Measurements from ENCODE around the gene C11orf52.
A peak's percentile ranks its signal among the peaks of the same experiment; 100 is the strongest.
"Not testable (repeated sequence)": the region's sequence is repeated elsewhere in the genome, so short reads cannot be mapped to it uniquely, and the experiment has no call there.

C11orf52 gene

DNA sequence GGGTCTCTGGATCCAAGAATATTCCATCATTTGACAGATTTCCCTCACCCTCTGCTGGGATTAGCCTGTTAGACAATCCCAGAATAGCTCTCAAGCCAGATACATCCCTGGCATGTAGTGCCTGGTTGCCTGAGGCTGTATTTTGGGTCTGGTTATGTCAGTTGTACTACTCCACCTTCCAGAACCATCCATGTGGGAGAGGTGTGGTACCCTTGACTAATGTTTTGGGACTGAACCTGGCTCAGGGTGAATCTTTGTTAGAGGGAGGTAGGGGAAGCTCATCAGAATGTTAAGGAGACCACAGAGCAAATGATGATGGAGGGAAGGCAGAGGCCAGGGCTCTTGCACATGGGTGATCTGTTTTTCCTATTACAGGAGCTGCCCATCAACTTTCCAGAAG, 5.2 kb downstream of the C11orf52 start:
- Mint-ChIP-seq H3K4me1 (peaks cover 19% of the 10 kb centered on the region), H3K27ac (peak overlapping the region; percentile 41), H3K9me3 (no peaks in the 10 kb centered on the region), H3K36me3 (no peaks in the 10 kb centered on the region), H3K4me3 (no peak overlapping the region)
- no peak for DNase-seq (ENCODE audit: low spot score in 2 of 2)
- no peak for ATAC-seq

DNA sequence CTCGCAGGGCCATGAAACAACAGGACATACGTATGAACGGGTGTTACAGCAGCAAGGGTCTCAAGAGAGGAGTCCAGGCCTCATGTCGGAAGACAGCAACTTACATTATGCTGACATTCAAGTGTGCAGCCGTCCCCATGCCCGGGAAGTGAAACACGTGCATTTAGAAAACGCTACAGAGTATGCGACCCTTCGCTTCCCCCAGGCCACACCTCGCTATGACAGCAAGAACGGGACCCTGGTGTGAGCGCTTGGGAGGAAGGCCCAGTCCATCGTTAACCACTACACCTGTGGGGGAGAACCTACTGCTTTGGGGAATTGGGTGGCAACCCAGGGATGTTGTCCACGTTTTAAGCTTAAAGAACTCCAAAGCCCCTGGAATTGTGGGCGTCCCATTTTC, 7.2 kb downstream of the C11orf52 start:
- H3K9me3 Mint-ChIP-seq, result no peaks in the 10 kb centered on the region

DNA sequence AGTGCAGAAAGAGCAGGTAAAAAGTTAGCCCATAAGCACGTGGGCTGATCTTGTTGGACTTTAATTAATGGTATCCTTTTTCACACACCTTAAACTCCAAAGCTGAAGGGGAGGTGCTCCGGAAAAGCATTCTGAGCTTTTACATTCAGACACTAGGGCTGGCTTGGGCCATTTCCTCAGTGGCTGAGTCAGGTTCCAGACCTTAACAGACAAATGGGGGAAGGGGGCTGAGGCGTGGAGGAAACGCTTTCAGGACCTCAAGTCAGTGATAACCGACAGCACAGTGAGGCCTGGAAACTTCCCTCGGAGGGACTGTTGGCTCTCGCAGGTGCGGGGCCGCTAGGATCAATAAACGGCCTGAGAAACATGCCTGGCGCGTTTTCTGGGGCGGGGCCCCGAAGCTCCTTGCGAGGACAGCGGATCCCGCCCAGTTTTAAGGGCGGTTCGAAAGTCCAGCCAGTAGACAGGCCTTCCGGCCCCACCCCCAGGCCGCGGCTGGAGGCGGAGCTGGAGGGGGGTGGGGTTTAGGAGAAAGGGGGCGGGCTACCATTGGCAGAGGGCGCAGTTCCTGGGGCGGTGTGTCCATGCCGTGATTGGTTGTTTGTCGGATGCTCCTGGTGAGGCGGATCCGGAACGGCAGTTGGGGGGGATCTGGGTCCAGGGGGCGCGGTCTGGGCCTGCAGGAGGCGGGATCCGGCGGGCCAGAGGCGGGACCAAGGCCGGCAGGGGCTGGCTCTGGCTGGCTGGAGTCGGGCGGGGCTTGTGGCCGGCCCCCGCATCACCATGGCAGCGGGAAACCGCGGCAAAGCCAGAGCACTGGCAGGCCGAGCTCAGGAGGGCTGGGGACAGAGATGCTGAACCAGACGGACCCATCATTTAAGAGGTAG, 8.0 kb downstream of the C11orf52 start:
- DNase-seq (ENCODE audit: low spot score in 2 of 2), result peak; percentile 89 to 97
- Mint-ChIP-seq H3K4me1 (peaks cover 19% of the 10 kb centered on the region), H3K27ac (peak overlapping the region; percentile 85), H3K9me3 (no peaks in the 10 kb centered on the region), H3K4me3 (peak overlapping the region; percentile 71), H3K36me3 (no peaks in the 10 kb centered on the region)
- ATAC-seq, result peak; percentile 94

More for the DNA sequence above, 7.2 kb downstream of the C11orf52 start:
- peak overlapping the region; percentile 85 for H3K27ac Mint-ChIP-seq
- DNase-seq (ENCODE audit: low spot score in 2 of 2) (no peak), ATAC-seq (no peak)
- H3K4me3 Mint-ChIP-seq, result peak overlapping the region; percentile 71
- no peaks in the 10 kb centered on the region for H3K36me3 Mint-ChIP-seq
- H3K4me1 Mint-ChIP-seq, result peaks cover 19% of the 10 kb centered on the region

DNA sequence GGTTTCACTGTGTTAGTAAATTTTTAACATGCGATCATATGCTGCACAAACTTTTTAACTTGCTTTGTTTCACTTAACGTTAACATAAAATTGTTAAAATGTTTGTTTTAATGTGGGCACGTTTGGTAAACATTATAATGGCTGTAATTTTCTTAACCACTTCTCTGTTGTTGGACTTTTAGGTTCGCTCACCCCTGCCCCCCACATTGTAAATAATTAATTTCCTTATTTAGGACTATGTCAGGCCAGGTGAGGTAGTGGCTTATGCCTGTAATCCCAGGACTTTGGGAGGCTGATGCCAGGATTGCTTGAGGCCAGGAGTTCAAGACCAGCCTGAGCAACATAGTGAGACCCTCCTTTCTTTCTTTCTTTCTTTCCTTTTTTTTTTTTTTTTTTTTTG, 11.8 kb downstream of the C11orf52 start:
- H3K27ac Mint-ChIP-seq, result no peak overlapping the region
- H3K4me3 Mint-ChIP-seq, result no peak overlapping the region
- H3K4me1 Mint-ChIP-seq, result peaks cover 26% of the 10 kb centered on the region
- no peaks in the 10 kb centered on the region for H3K36me3 Mint-ChIP-seq
- ATAC-seq (no peak), DNase-seq (ENCODE audit: low spot score in 2 of 2) (no peak)
- no peaks in the 10 kb centered on the region for H3K9me3 Mint-ChIP-seq

DNA sequence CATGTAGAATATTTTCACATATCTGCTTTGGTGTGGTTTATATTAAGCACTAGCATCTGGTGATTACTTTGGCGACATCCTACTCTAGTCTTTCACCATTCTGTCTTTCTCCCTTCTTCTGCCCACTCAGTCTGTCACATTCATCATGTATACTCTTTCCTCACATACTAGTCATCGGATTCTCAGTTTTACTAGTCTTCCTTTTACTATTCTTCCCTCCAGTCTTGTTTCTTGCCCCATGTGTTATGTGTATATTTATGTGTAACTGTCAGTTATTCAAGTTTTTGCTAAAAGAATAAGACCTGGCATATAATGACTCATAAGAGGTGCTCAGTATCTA, 13.9 kb downstream of the C11orf52 start:
- H3K4me1 Mint-ChIP-seq, result peaks cover 21% of the 10 kb centered on the region
- no peaks in the 10 kb centered on the region for H3K9me3 Mint-ChIP-seq
- peaks cover 6% of the 10 kb centered on the region for H3K36me3 Mint-ChIP-seq
- peak; percentile 91 for ATAC-seq
- no peak overlapping the region for H3K27ac Mint-ChIP-seq
- DNase-seq (ENCODE audit: low spot score in 2 of 2), result no peak
- peak overlapping the region; percentile 6 for H3K4me3 Mint-ChIP-seq

DNA sequence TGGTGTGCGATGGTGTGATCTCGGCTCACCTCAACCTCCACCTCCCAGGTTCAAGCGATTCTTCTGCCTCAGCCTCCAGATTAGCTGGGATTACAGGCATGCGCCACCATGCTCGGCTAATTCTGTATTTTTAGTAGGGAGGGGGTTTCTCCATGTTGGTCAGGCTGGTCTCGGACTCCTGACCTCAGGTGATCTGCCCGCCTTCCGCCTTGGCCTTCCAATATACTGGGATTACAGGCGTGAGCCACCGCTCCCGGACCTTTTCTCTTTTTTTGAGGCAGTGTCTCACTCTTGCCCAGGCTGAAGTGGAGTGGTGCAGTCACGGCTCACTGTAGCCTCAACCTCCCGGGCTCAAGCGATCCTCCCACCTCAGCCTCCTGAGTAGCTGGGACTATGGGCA, 14.5 kb downstream of the C11orf52 start:
- not testable (repeated sequence) for H3K9me3 Mint-ChIP-seq; H3K27ac Mint-ChIP-seq; DNase-seq (ENCODE audit: low spot score in 2 of 2); H3K4me3 Mint-ChIP-seq; H3K36me3 Mint-ChIP-seq; ATAC-seq
- peaks cover 26% of the 10 kb centered on the region for H3K4me1 Mint-ChIP-seq

DNA sequence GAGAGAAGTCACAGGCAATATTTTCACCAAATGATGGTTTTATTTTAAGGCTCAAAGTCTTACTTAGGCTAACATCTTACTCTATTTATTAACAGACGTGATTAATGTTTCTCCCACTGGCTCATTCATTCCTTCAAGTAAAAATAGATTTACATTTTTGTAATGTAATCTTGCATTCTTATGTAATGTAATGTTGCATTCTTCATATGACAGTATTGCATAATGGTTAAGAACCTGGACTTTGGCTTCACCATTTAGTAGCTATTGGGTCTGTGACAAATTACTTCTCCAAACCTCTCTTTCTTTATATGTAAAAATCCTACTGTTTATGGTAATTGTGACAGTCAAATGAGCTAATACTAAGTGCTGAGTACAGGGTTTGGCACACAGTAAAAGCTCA, 15.2 kb downstream of the C11orf52 start:
- no peaks in the 10 kb centered on the region for H3K9me3 Mint-ChIP-seq
- no peak for DNase-seq (ENCODE audit: low spot score in 2 of 2)
- peaks cover 33% of the 10 kb centered on the region for H3K4me1 Mint-ChIP-seq
- H3K4me3 Mint-ChIP-seq, result no peak overlapping the region
- ATAC-seq, result no peak
- H3K36me3 Mint-ChIP-seq, result peaks cover 13% of the 10 kb centered on the region
- H3K27ac Mint-ChIP-seq, result no peak overlapping the region

DNA sequence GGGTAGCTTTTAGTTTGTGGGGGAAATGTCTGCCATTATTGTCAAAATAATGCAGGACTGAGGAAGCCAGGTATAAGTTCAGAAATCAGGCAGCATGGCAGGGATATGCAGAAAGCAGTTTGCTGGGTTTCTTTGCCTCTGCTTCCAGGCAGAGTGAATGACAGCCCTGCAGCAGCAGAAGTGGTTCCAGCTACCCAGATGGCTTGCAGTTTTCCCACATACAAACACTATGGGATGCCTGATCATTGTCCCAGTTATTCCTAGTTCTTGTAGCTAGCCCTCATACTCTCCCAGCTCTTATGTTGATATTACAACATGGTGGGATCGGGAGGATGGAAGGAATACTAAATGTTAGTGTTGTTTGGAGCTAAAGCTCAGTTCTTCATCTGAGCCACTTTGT, 15.6 kb downstream of the C11orf52 start:
- no peaks in the 10 kb centered on the region for H3K9me3 Mint-ChIP-seq
- no peak for ATAC-seq
- H3K27ac Mint-ChIP-seq, result no peak overlapping the region
- H3K4me3 Mint-ChIP-seq, result no peak overlapping the region
- no peak for DNase-seq (ENCODE audit: low spot score in 2 of 2)
- peaks cover 13% of the 10 kb centered on the region for H3K36me3 Mint-ChIP-seq
- peaks cover 37% of the 10 kb centered on the region for H3K4me1 Mint-ChIP-seq

DNA sequence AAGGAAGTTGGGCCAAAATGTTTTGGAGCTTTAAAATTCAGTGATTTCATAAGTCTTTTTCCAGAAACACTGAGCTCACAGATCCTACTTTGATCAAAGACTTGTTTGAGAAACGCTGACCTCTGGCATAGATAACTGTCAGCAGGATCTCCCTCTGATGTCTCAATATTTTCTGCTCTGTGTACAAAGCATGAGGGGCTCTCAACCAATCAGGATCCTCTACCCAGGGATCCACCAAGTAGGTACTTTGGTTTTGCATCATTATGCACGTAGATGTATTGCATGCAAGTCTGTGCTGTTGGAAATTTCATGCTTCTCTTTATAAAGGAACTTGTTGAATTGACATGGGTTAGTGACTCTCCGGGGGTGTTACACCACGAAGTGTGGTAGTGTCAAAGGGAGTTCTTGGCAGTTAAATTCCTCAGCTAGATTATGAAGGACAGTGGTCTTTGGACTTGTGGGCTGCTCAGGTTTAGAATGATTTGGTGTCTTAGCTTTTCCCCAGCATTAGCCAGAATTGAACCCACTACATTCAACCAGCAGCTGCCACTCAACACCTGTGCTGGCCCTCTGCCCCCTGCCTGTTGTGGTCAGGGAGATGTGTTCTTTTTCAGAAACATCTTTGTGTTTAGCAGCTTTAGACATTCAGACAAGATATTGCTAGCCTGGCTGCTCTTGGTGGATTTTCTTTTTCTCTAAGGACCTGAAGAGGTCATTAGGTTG, 16.8 kb downstream of the C11orf52 start:
- DNase-seq (ENCODE audit: low spot score in 2 of 2), result no peak
- ATAC-seq, result peak; percentile 12
- Mint-ChIP-seq H3K4me1 (peaks cover 45% of the 10 kb centered on the region), H3K9me3 (no peaks in the 10 kb centered on the region), H3K4me3 (peak overlapping the region; percentile 82), H3K27ac (peak overlapping the region; percentile 84), H3K36me3 (peaks cover 13% of the 10 kb centered on the region)

DNA sequence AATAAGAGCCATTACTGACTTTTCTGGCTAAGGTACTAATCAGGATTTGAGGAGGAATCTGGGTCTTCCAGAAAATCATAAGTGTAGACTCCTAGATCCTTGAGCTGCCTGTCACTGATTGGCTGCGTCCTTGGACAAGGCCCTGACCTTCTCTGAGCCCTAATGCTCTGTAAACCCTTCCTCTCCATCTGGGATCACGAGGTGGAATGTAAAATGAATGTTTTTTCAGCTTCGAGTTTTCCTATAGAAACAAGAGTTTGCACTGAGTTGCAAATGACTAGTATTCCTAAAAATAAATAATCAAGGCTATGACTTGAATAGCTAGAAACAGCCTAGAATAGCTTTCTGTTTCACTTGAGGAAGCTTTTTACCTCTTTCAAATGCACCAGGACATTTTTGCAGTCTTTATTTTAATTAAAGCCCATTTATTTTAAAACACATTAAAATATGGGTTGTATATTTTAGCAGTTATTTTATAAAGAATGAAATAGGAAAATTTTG, 17.4 kb downstream of the C11orf52 start:
- peaks cover 13% of the 10 kb centered on the region for H3K36me3 Mint-ChIP-seq
- H3K9me3 Mint-ChIP-seq, result no peaks in the 10 kb centered on the region
- H3K4me1 Mint-ChIP-seq, result peaks cover 51% of the 10 kb centered on the region
- peak overlapping the region; percentile 82 for H3K4me3 Mint-ChIP-seq
- H3K27ac Mint-ChIP-seq, result peak overlapping the region; percentile 84
- DNase-seq (ENCODE audit: low spot score in 2 of 2), result no peak
- ATAC-seq, result no peak

DNA sequence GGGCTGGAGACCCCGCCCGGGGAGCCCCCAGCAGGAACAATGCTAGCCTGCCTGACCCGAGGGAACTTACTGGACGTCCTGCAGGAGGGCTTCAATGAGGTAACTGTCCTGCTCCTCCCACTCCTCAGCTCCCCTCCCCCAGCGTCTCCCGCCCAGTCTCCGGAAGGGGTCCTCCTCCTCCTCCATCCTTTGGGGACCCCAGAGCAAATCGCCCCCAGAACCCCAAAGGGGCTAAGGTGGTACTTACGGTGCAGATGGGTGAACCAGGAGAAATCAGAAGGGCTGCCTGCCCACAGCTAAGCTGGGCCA, 18.7 kb downstream of the C11orf52 start:
- DNase-seq (ENCODE audit: low spot score in 2 of 2), result peak in 1 of 2 donors; percentile 71
- Mint-ChIP-seq H3K4me3 (peak overlapping the region; percentile 82), H3K36me3 (peaks cover 14% of the 10 kb centered on the region), H3K27ac (peak overlapping the region; percentile 84), H3K4me1 (peaks cover 52% of the 10 kb centered on the region), H3K9me3 (no peaks in the 10 kb centered on the region)
- ATAC-seq, result no peak

DNA sequence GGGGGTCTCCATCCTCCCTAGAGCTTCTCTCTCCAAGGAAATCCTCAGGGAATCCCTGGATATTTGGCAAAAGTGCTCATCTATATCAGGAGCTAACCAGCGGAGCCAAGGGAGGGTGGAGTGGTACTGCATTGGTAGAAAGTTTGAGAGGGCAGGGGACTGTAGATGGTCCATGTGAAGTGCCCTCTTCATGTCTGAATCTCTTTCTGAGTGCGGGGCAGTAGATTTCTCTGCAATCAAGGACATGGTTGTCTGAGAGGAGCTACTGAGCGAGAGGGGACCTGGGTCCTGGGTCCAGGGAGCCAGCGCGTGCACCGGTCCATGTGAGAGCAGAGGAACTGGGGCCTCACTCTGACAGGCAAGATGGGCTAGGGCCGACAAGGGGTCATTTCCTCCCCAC, 19.1 kb downstream of the C11orf52 start:
- peaks cover 52% of the 10 kb centered on the region for H3K4me1 Mint-ChIP-seq
- DNase-seq (ENCODE audit: low spot score in 2 of 2), result no peak
- peaks cover 18% of the 10 kb centered on the region for H3K36me3 Mint-ChIP-seq
- no peak for ATAC-seq
- peak overlapping the region; percentile 82 for H3K4me3 Mint-ChIP-seq
- peak overlapping the region; percentile 84 for H3K27ac Mint-ChIP-seq
- H3K9me3 Mint-ChIP-seq, result no peaks in the 10 kb centered on the region

DNA sequence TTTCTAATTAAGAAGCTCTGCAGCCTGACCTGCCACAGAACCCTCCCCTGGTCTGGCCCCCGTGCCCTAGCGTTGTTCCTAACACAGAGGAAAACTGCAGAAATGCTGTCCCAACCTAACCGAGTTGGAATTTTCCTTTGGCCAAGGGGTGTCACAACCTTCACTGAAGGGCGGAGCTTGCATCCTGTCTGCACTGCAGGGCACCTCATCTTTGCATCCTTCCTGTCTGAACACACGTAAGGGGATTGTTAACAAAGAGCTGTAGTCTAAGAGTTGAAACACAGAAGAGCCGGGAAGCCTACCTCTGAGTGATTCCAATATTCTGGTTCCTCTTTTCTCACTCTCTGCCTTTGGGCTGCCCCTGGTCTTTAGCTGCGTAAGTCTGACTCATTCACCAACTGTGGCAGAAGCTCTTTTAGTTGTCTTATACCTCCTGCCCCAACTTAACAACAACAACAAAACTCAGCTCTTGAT, 20.0 kb downstream of the C11orf52 start:
- Mint-ChIP-seq H3K4me3 (peak overlapping the region; percentile 82), H3K9me3 (no peaks in the 10 kb centered on the region), H3K4me1 (peaks cover 52% of the 10 kb centered on the region), H3K27ac (peak overlapping the region; percentile 84), H3K36me3 (peaks cover 27% of the 10 kb centered on the region)
- peak; percentile 88 for ATAC-seq
- peak in 1 of 2 donors; percentile 73 for DNase-seq (ENCODE audit: low spot score in 2 of 2)

DNA sequence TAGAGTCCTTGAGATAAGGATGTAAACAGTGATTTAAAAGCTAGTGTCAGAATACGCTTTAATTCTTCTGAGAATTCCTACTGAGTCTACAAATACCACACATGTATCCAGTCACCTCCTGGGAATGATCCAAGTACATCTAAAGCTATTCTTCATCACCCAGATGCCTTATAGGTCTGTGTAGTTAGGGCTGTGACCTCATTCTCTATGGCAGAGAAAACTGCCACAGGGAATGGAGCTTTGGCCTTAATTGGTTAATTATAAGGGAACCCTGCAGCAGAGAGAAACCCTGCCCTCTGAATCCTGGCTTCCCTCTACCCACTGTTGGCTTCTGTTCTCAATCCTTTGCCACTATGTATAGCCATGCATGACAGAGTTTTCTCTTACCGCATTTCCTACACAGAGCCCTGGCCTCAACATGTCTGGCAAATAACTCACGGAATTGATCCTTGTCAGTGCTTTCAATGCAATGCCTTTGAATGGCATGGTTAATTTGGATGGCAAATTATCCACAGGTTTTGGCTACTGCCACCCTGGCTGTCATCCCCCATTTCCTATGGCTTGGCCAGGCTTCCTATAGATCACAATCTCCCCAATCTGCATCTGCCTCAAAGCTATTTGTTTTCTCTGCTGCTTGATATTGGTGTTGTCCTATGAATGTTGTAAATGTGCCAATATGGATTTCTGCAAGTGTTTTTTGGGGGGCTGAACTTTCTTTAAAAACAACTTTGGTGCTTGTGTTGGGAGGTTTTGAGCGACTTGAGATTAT, 21.3 kb downstream of the C11orf52 start:
- H3K27ac Mint-ChIP-seq, result peak overlapping the region; percentile 84

DNA sequence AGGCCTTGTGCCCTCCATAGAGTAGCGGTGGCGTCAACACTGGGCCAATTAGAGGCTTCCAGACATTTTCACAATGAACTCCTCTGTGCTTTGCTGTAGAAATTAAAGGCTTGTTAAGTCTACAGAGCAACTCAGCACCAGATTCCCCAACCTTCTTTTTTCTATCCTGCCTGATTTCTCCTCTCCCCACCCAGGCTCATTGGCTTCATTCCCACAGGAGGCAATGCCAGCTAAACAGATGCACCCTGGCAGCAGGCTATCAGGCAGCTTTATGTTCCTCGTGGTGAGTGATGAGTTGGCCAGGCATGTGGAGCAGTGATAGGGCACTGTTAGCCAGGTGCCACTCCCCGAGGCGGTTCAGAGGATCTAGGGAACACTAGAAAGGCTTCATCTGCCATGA, 23.2 kb downstream of the C11orf52 start:
- DNase-seq (ENCODE audit: low spot score in 2 of 2) (no peak), ATAC-seq (no peak)
- H3K4me3 Mint-ChIP-seq, result no peak overlapping the region
- peak overlapping the region; percentile 44 for H3K27ac Mint-ChIP-seq
- peaks cover 38% of the 10 kb centered on the region for H3K36me3 Mint-ChIP-seq
- no peaks in the 10 kb centered on the region for H3K9me3 Mint-ChIP-seq
- H3K4me1 Mint-ChIP-seq, result peaks cover 50% of the 10 kb centered on the region

More for the DNA sequence above, 21.3 kb downstream of the C11orf52 start:
- Mint-ChIP-seq H3K9me3 (no peaks in the 10 kb centered on the region), H3K36me3 (peaks cover 39% of the 10 kb centered on the region), H3K4me3 (peak overlapping the region; percentile 82), H3K4me1 (peaks cover 62% of the 10 kb centered on the region)
- DNase-seq (ENCODE audit: low spot score in 2 of 2) (no peak), ATAC-seq (no peak)

Data from stimulated activated effector memory CD8-positive, alpha-beta T cell treated with anti-CD3 and anti-CD28 coated beads, Interleukin-12 subunit alpha, Interleukin-12 subunit beta, amount 100 ng/mL, for 72 hours (primary cell).